HG03175 (cell line): ENCODE results near the gene SEPHS2.
A peak's percentile ranks its signal among the peaks of the same experiment; 100 is the strongest.
"Not testable (repeated sequence)": the region's sequence is repeated elsewhere in the genome, so short reads cannot be mapped to it uniquely, and the experiment has no call there.

Experiments
- ATAC-seq: cut with Tn5 transposase; IDR thresholded peaks from one replicate; pipeline ENCODE4 v1.9.1; 2021; ENCODE audit warnings: mild to moderate bottlenecking, moderate library complexity; ENCODE audit not compliant: unreplicated experiment

SEPHS2 gene, protein sequence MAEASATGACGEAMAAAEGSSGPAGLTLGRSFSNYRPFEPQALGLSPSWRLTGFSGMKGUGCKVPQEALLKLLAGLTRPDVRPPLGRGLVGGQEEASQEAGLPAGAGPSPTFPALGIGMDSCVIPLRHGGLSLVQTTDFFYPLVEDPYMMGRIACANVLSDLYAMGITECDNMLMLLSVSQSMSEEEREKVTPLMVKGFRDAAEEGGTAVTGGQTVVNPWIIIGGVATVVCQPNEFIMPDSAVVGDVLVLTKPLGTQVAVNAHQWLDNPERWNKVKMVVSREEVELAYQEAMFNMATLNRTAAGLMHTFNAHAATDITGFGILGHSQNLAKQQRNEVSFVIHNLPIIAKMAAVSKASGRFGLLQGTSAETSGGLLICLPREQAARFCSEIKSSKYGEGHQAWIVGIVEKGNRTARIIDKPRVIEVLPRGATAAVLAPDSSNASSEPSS

GRCh38 chr16:30445408-30446202 is at the start of gene SEPHS2:
SEPHS2 (minus strand) TSS chr16:30445874; CDS start chr16:30445727, 147 bp downstream.
- peak; percentile 90 for ATAC-seq

DNA sequence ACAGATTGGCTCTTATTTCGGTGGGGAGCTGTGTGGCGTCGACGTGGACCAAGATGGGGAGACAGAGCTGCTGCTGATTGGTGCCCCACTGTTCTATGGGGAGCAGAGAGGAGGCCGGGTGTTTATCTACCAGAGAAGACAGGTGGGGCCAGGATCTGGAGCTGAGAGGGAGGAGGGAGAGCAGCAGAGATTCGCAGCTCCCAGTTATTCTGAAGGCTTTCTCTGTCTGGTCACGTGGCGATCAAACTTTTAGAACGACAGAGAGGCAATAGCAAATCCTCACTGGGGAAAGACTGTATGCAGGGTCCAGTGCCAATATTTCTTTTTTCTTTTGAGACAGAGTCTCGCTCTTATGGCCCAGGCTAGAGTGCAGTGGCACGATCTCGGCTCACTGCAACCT is 49.0 kb upstream of the SEPHS2 start:
- ATAC-seq, result no peak

- no peak for ATAC-seq
Measured at GRCh38 chr16:30493941-30494488, 48.3 kb upstream of the SEPHS2 start.

DNA sequence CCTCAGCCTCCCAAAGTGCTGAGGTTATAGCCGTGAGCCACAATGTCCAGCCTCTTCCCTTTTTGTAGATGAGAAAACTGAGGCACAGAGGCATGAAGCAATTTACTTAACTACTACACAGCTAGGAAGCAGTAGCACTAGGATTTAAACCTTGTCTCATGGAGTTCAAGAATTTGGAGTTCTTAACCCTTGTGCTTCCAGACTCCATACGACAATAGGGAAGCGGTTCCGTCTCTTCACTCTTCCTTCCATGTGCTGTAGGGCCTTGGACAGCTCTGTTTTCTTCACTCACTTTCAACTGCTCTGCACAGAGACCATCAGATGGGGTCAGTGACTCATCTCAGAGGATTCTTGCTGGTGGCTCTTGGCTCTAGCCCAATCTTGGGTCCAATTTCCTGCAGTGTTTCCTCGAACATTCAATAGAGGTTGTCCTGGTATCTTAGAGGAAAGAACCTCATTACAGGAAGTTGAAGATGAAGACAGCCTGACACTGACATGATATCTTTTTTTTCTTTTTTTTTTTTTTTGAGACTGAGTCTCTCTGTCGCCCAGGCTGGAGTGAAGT is 46.2 kb upstream of the SEPHS2 start:
- ATAC-seq, result no peak

GRCh38 chr16:30491229-30491628 is 45.6 kb upstream of the SEPHS2 start:
- ATAC-seq, result no peak

DNA sequence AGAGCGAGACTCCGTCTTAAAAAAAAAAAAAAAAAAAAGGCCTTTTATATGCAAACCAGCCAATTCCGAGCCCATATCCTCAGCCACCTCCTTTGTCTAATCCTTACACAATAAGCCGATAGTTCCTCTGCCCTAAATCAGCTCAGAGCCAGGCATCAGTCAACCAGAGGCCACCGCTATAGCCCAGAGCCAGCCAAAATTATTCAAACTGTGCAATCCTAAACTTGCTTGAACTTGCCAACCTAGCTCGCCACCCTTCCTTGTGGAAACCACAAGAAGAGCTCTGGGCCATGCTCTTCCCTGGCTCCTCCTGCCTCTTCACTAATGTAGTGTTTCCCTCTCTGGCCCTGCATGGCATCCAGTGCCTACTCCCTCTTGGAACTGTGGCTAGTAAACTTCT is 44.5 kb upstream of the SEPHS2 start:
- no peak for ATAC-seq

DNA sequence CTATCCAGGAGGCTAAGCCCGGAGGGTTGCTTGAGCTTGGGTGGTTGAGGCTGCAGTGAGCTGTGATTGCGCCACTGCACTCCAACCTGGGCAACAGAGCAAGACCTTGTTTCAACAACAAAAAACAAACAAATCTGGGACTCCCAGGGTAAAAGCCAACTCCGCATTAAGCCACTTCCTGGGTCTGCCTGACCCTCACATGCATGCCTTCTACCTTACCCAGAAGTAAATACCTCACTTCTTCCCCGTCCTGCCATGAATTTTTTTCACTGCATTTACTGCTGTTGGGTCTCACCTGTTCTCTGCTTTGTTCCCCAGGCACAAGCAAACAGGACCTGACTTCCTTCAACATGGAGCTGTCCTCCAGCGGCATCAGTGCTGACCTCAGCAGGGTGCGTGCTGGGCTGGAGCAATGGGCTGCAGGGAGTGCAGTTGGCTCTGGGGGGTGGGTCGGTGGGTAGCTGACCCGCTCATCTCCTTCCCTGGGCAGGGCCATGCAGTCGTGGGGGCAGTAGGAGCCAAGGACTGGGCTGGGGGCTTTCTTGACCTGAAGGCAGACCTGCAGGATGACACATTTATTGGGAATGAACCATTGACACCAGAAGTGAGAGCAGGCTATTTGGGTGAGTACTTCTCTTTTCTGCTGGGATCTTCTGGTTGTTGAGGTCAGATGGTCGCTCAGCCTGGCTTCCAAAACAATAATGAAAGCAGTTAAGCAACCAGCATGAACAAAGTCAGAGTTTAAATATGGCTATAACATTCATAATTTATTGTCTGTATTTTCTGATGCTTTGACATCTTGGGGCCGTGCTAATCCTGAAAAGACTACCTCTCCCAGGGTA is 43.3 kb upstream of the SEPHS2 start:
- ATAC-seq, result no peak

- ATAC-seq, result no peak
Measured at GRCh38 chr16:30485818-30486436, 40.3 kb upstream of the SEPHS2 start.

GRCh38 chr16:30484887-30485286 is 39.2 kb upstream of the SEPHS2 start:
- ATAC-seq, result no peak

DNA sequence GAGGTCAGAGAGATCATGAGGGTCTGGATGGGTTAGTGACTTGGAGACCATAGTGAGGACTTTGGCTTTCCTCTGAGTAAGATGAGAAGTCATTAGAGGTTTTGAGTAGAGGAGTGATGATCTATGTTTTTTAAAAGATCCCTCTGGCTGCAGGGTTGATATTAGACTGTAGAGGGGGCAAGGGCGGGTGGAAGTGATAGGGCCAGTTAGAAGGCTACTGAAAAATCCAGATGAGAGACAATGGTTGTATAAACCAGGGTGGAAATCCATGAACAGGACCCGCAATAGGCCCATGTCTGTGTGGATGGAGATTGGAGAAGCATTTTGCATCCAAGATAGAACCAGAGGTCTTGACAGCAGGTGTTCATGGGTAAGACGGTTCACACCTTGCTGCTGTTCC is 36.7 kb upstream of the SEPHS2 start:
- no peak for ATAC-seq

DNA sequence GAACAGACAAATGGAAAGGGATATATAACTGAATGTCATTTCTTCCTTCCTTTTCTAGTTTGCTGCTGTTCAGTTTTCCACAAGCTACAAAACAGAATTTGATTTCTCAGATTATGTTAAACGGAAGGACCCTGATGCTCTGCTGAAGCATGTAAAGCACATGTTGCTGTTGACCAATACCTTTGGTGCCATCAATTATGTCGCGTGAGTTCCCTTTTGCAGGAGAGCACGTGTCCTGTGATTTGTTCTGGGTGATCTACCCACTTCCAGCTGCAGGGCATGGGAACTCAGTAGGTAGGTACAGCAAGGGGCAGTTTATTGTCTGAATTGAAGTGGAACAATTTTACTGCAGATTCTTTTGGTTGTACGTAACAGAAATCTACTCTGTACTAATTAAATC is 35.7 kb upstream of the SEPHS2 start:
- no peak for ATAC-seq

GRCh38 chr16:30478766-30479478 is 33.2 kb upstream of the SEPHS2 start:
- no peak for ATAC-seq

GRCh38 chr16:30477773-30478172 is 32.1 kb upstream of the SEPHS2 start:
- ATAC-seq, result not testable (repeated sequence)

- ATAC-seq, result no peak
Measured at GRCh38 chr16:30476991-30477390, 31.3 kb upstream of the SEPHS2 start.

DNA sequence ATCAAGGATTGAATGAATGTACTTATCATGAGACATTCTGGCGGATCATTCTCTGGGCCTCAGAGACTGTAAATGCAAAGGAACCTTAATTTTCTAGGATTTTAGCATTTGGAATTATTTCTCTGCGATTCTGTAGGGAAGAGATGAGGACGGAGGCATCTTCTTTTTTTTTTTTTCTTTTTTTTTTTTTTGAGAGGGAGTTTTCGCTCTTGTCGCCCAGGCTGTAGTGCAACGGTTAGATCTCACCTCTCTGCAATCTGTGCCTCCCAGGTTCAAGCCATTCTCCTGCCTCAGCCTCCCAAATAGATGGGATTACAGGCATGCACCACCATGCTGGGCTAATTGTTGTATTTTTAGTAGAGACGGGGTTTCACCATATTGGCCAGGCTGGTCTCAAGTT is 29.0 kb upstream of the SEPHS2 start:
- no peak for ATAC-seq

GRCh38 chr16:30474074-30474452 is 28.4 kb upstream of the SEPHS2 start:
- no peak for ATAC-seq

DNA sequence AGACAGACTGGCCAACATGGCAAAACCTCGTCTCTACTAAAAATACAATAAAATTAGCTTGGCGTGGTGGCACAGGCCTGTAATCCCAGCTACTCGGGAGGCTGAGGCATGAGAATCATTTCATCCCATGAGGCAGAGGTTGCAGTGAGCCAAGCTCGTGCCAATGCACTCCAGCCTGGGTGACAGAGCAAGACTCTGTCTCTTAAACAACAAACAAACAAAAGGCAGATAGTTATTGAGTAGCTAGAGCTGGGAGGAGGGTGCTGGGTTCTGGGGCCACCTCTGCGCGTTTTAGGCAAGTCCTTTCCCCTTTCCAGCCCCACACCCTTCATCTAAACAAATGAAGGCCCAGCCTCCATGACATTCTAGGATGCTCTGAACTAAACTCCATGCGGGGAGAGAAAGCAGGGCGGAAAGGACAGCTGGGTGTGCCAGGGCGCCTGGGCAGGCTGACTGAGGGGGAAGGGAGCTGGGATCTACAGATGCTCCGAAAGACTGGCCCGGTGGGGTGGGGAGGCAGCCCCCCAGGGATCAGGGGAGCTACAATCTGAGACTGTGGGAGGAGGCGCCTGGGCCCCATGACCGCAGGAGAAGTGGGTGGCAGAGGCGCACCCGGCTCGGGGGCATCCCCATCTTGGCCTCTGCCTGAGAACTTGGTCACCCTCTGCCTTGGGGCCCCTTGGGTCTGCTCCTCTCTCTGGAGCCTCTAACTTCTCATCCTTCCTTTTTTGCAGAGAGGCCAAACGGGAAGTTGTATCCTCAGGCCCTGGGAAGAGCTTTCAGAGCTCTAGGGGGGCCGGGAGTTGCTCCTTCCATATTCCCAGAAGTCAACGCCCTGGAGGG is 27.8 kb upstream of the SEPHS2 start:
- no peak for ATAC-seq

GRCh38 chr16:30472328-30472942 is 26.8 kb upstream of the SEPHS2 start, which contains the start of gene ITGAL:
ITGAL (plus strand) TSS chr16:30472742; CDS start chr16:30472838, 96 bp downstream.
- peak; percentile 59 for ATAC-seq
